Astrocyte (in vitro differentiated cells and primary cell): ENCODE data around the gene ARHGAP30. TPM values are rescaled to one million over a fixed set of nuclear protein-coding genes. Genes with fewer than 3 reads are reported as not detected.

ENCODE experiments used
- DNase-seq: peaks from one replicate; pipeline ENCODE4 v3.0.0-alpha.2; 2010; ENCODE audit warnings: low read depth
- FAIRE-seq: peaks from 2 replicates; lab custom pipeline; 2011; peaks lifted over from hg19 to GRCh38; lab: Jason Lieb, UNC
- H2AFZ ChIP-seq: 2 replicates; pipeline ENCODE4 v1.6.0; 2012; ENCODE audit warnings: low read depth, low read length, inconsistent platforms
- H3K27ac ChIP-seq: 2 replicates; pipeline ENCODE4 v1.5.1; 2011; ENCODE audit warnings: low read depth, low read length, inconsistent platforms
- H3K27me3 ChIP-seq: 2 replicates; pipeline ENCODE4 v1.6.0; 2011; ENCODE audit warnings: low read length, inconsistent platforms; ENCODE audit not compliant: insufficient read depth
- H3K36me3 ChIP-seq: 2 replicates; pipeline ENCODE4 v1.5.1; 2011; ENCODE audit warnings: low read length, inconsistent platforms; ENCODE audit not compliant: insufficient read depth
- H3K4me1 ChIP-seq: 2 replicates; pipeline ENCODE4 v1.5.1; 2011; ENCODE audit warnings: low read length, inconsistent platforms; ENCODE audit not compliant: insufficient read depth
- H3K4me2 ChIP-seq: 2 replicates; pipeline ENCODE4 v1.6.0; 2012; ENCODE audit warnings: low read length, inconsistent platforms
- H3K4me3 ChIP-seq: 2 replicates; pipeline ENCODE4 v1.5.1; 2011; ENCODE audit warnings: low read depth, mild to moderate bottlenecking, low read length, inconsistent platforms; ENCODE audit not compliant: insufficient read depth
- H3K79me2 ChIP-seq: 2 replicates; pipeline ENCODE4 v1.6.0; 2012; ENCODE audit warnings: mild to moderate bottlenecking, low read length, inconsistent platforms; ENCODE audit not compliant: insufficient read depth
- H3K9ac ChIP-seq: 2 replicates; pipeline ENCODE4 v1.6.0; 2012; ENCODE audit warnings: mild to moderate bottlenecking, low read length, inconsistent platforms
- H3K9me3 ChIP-seq: 2 replicates; pipeline ENCODE4 v1.5.1; 2012; ENCODE audit warnings: low read depth, mild to moderate bottlenecking, low read length, inconsistent platforms; ENCODE audit not compliant: insufficient read depth
- H4K20me1 ChIP-seq: 2 replicates; pipeline ENCODE4 v1.6.0; 2012; ENCODE audit warnings: low read length, inconsistent platforms; ENCODE audit not compliant: insufficient read depth
- H3K27ac Mint-ChIP-seq: one replicate; pipeline ENCODE4 v1.8.0; 2021; ENCODE audit warnings: mild to moderate bottlenecking, mixed read lengths; ENCODE audit not compliant: unreplicated experiment
- H3K27me3 Mint-ChIP-seq: one replicate; pipeline ENCODE4 v1.8.0; 2021; ENCODE audit warnings: low read depth, mixed read lengths; ENCODE audit not compliant: unreplicated experiment
- H3K36me3 Mint-ChIP-seq: one replicate; pipeline ENCODE4 v1.8.0; 2021; ENCODE audit warnings: low read depth, mixed read lengths; ENCODE audit not compliant: unreplicated experiment
- H3K4me1 Mint-ChIP-seq: one replicate; pipeline ENCODE4 v1.8.0; 2021; ENCODE audit warnings: low read depth, mixed read lengths; ENCODE audit not compliant: unreplicated experiment
- H3K4me3 Mint-ChIP-seq: one replicate; pipeline ENCODE4 v1.8.0; 2021; ENCODE audit warnings: mild to moderate bottlenecking, moderate library complexity, mixed read lengths; ENCODE audit not compliant: unreplicated experiment
- H3K9me3 Mint-ChIP-seq: one replicate; pipeline ENCODE4 v1.8.0; 2021; ENCODE audit warnings: mild to moderate bottlenecking, mixed read lengths; ENCODE audit not compliant: unreplicated experiment
- CTCF ChIP-seq: IDR thresholded peaks from 2 replicates; pipeline ENCODE4 v1.5.1; 2011; ENCODE audit warnings: low read depth, mild to moderate bottlenecking, inconsistent platforms, low read length, moderate library complexity; ENCODE audit not compliant: insufficient read depth
- EZH2 ChIP-seq: IDR thresholded peaks from 2 replicates; pipeline ENCODE4 v1.6.1; 2012; ENCODE audit warnings: mild to moderate bottlenecking, low read length, inconsistent platforms; ENCODE audit not compliant: insufficient read depth
- total RNA-seq: library from RNA; stranded (reverse); gene quantifications from 2 replicates; pipeline ENCODE4 v1.2.1, GENCODE V29; 2021

The ARHGAP30 gene
- total RNA-seq, 1 donor from 2014 or later = 0.25 TPM

- Histone ChIP-seq H3K9me3 (no peaks in the 10 kb centered on the region), H3K4me3 (no peak overlapping the region), H3K27ac (no peak overlapping the region), H2AFZ (no peak overlapping the region), H3K36me3 (no peaks in the 10 kb centered on the region), H3K4me1 (peaks cover 24% of the 10 kb centered on the region), H3K9ac (no peak overlapping the region), H3K79me2 (no peaks in the 10 kb centered on the region), H3K27me3 (no peaks in the 10 kb centered on the region), H3K4me2 (no peak overlapping the region), H4K20me1 (no peaks in the 10 kb centered on the region)
- H3K4me3 Mint-ChIP-seq = peak overlapping the region; percentile 55
- H3K4me1 Mint-ChIP-seq = peaks cover 42% of the 10 kb centered on the region
- peaks cover 7% of the 10 kb centered on the region for H3K9me3 Mint-ChIP-seq
- peak overlapping the region; percentile 94 for H3K27ac Mint-ChIP-seq
- FAIRE-seq (no peak), DNase-seq (no peak)
- TF ChIP-seq EZH2 (no peak), CTCF (no peak)
- no peaks in the 10 kb centered on the region for H3K36me3 Mint-ChIP-seq
- no peaks in the 10 kb centered on the region for H3K27me3 Mint-ChIP-seq
Measured at GRCh38 chr1:161079436-161080110, 9.9 kb upstream of the ARHGAP30 start.

GRCh38 chr1:161077426-161077825 is 7.7 kb upstream of the ARHGAP30 start:
- Mint-ChIP-seq H3K4me3 (no peak overlapping the region), H3K27ac (no peak overlapping the region), H3K4me1 (peaks cover 30% of the 10 kb centered on the region), H3K27me3 (no peaks in the 10 kb centered on the region), H3K36me3 (peaks cover 7% of the 10 kb centered on the region), H3K9me3 (peaks cover 4% of the 10 kb centered on the region)
- TF ChIP-seq EZH2 = no peak
- no peak for TF ChIP-seq CTCF
- Histone ChIP-seq H3K4me3 (no peak overlapping the region), H3K4me1 (peaks cover 6% of the 10 kb centered on the region), H3K79me2 (no peaks in the 10 kb centered on the region), H3K27me3 (no peaks in the 10 kb centered on the region), H3K27ac (no peak overlapping the region), H3K4me2 (no peak overlapping the region), H2AFZ (peak overlapping the region; percentile 34), H4K20me1 (no peaks in the 10 kb centered on the region), H3K9me3 (no peaks in the 10 kb centered on the region), H3K36me3 (no peaks in the 10 kb centered on the region), H3K9ac (no peak overlapping the region)
- FAIRE-seq = no peak
- DNase-seq = no peak

- Histone ChIP-seq H3K27me3 (no peaks in the 10 kb centered on the region), H3K9ac (no peak overlapping the region), H2AFZ (no peak overlapping the region), H3K4me2 (no peak overlapping the region), H3K36me3 (no peaks in the 10 kb centered on the region), H3K79me2 (no peaks in the 10 kb centered on the region), H3K4me3 (no peak overlapping the region), H3K4me1 (peaks cover 6% of the 10 kb centered on the region), H4K20me1 (no peaks in the 10 kb centered on the region), H3K9me3 (no peaks in the 10 kb centered on the region), H3K27ac (no peak overlapping the region)
- Mint-ChIP-seq H3K4me1 (peaks cover 31% of the 10 kb centered on the region), H3K36me3 (peaks cover 7% of the 10 kb centered on the region), H3K27me3 (no peaks in the 10 kb centered on the region), H3K4me3 (no peak overlapping the region), H3K9me3 (peaks cover 4% of the 10 kb centered on the region), H3K27ac (no peak overlapping the region)
- FAIRE-seq (no peak), DNase-seq (no peak)
- TF ChIP-seq CTCF = no peak
Measured at GRCh38 chr1:161076410-161076809, 6.7 kb upstream of the ARHGAP30 start.
